Esophagus muscularis mucosa (tissue), 4 donors: ENCODE results near the gene RNF26. TPM values are rescaled to one million over a fixed set of nuclear protein-coding genes. Genes with fewer than 3 reads are reported as not detected.

Experiments
- DNase-seq: peaks from one replicate; pipeline ENCODE4 v3.0.0-alpha.2; 2017; ENCODE audit errors: extremely low spot score
- H3K27ac ChIP-seq, 4 donors: fragments of 200-600 bp; sonication (generic); replicated peaks in 1 of 4; 1 replicate in 3 of 4; 2 replicates in 1 of 4; pipeline ENCODE4 v1.5.1; 2016 to 2019; ENCODE audit warnings: mild to moderate bottlenecking in 1 of 4
- H3K27me3 ChIP-seq, 4 donors: fragments of 200-600 bp; sonication (generic); one replicate each; pipeline versions ENCODE4 v1.5.1 to v1.6.0; 2016 to 2019
- H3K36me3 ChIP-seq, 4 donors: fragments of 200-600 bp; sonication (generic); one replicate each; pipeline ENCODE4 v1.5.1; 2016 to 2019
- H3K4me1 ChIP-seq, 4 donors: fragments of 200-600 bp; sonication (generic); one replicate each; pipeline ENCODE4 v1.5.1; 2016 to 2019
- H3K4me3 ChIP-seq, 4 donors: fragments of 200-600 bp; sonication (generic); 1 replicate in 2 of 4; 2 replicates in 2 of 4; pipeline ENCODE4 v1.5.1; 2016 to 2019; ENCODE audit warnings: mild to moderate bottlenecking in 4 of 4, moderate library complexity in 1 of 4
- H3K9me3 ChIP-seq, 4 donors: fragments of 200-600 bp; sonication (generic); 1 replicate in 3 of 4; 2 replicates in 1 of 4; pipeline ENCODE4 v1.5.1; 2016 to 2019
- EP300 ChIP-seq: sonication (generic); formaldehyde crosslinking; IDR thresholded peaks from one replicate; pipeline ENCODE4 v1.6.1; 2017; ENCODE audit warnings: antibody characterized with exemption
- POLR2A ChIP-seq: fragments of 450-650 bp; IDR thresholded peaks from one replicate; pipeline ENCODE4 v1.6.1; 2017; ENCODE audit warnings: antibody characterized with exemption, moderate library complexity, mild to moderate bottlenecking, low read depth
- POLR2AphosphoS5 ChIP-seq, 2 donors: sonication (generic); formaldehyde crosslinking; IDR thresholded peaks; one replicate each; pipeline ENCODE4 v1.6.1; 2017; ENCODE audit warnings: antibody characterized with exemption in 2 of 2
- WGBS: methylation state at CpG from one replicate; pipeline ENCODE4 v1.1.5; 2018; 5-methylcytosine and 5-hydroxymethylcytosine counted together
- intact Hi-C: fragments of 100-400 bp; cut with DNase I; formaldehyde crosslinking; loops from one replicate; pipeline ENCODE4 v1.15.1; 2023
- total RNA-seq, 4 donors: library from RNA; depleted of rRNA; stranded (reverse); fragments of >200 nt; gene quantifications; one replicate each; pipeline versions ENCODE4 v1.1.0 to v1.2.1, GENCODE V29; 2016
- TF ChIP-seq, protein P1 (sequence below), 3 experiments: fragments of 200-600 bp in 2 of 3; fragments of 450-650 bp in 1 of 3; sonication (generic) in 2 of 3; IDR thresholded peaks; one replicate each; pipeline ENCODE4 v1.5.1; 2017 to 2019; ENCODE audit warnings: antibody characterized with exemption in 3 of 3, mild to moderate bottlenecking in 2 of 3, moderate library complexity in 1 of 3

Gene RNF26
- total RNA-seq, 4 donors from 2014 or later, result 14.2 to 33.2 (median 20.9) TPM

DNA sequence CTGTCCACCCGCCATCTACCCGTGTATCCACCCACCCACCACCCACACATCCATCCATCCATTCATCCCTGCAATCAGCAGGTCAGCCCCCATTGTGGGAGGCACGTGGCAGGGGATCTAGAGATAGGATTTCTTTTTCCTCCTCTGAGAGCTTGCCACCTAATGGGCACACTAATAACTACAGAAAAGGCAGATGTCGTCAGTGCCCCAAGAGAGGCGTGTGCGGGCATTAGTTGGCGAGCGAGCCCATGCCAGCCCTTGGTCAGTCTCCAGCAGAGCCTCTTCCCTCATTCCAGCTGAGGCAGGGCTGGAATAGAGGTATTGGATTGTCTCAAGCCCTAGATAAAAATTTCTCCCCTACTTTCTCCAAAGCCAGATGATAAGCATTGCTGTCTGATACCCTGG is 37.5 kb downstream of the RNF26 start:
- TF ChIP-seq POLR2A (no peak), POLR2AphosphoS5 (IDR thresholded peaks at IDR 0.05) (peak in 1 of 2 donors; percentile 53)
- TF ChIP-seq, protein P1, sequence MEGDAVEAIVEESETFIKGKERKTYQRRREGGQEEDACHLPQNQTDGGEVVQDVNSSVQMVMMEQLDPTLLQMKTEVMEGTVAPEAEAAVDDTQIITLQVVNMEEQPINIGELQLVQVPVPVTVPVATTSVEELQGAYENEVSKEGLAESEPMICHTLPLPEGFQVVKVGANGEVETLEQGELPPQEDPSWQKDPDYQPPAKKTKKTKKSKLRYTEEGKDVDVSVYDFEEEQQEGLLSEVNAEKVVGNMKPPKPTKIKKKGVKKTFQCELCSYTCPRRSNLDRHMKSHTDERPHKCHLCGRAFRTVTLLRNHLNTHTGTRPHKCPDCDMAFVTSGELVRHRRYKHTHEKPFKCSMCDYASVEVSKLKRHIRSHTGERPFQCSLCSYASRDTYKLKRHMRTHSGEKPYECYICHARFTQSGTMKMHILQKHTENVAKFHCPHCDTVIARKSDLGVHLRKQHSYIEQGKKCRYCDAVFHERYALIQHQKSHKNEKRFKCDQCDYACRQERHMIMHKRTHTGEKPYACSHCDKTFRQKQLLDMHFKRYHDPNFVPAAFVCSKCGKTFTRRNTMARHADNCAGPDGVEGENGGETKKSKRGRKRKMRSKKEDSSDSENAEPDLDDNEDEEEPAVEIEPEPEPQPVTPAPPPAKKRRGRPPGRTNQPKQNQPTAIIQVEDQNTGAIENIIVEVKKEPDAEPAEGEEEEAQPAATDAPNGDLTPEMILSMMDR (IDR thresholded peaks at IDR 0.05), result peak; percentile 27 to 50 (median 40)
- H3K9me3 ChIP-seq, result no peaks in the 10 kb centered on the region
- WGBS, result 62% methylated on average over 8 of the region's 8 CpGs
- no peaks in the 10 kb centered on the region for H3K27me3 ChIP-seq
- peaks cover 91 to 100% (median 96%) of the 10 kb centered on the region in 4 donors for H3K4me1 ChIP-seq
- intact Hi-C loops, result no loop called here
- H3K4me3 ChIP-seq, result no peak overlapping the region
- peak overlapping the region; percentile 91 to 95 (median 94) for H3K27ac ChIP-seq
- H3K36me3 ChIP-seq, result peaks cover 0 to 4% (median 0%) of the 10 kb centered on the region in 4 donors
- no peak for DNase-seq

DNA sequence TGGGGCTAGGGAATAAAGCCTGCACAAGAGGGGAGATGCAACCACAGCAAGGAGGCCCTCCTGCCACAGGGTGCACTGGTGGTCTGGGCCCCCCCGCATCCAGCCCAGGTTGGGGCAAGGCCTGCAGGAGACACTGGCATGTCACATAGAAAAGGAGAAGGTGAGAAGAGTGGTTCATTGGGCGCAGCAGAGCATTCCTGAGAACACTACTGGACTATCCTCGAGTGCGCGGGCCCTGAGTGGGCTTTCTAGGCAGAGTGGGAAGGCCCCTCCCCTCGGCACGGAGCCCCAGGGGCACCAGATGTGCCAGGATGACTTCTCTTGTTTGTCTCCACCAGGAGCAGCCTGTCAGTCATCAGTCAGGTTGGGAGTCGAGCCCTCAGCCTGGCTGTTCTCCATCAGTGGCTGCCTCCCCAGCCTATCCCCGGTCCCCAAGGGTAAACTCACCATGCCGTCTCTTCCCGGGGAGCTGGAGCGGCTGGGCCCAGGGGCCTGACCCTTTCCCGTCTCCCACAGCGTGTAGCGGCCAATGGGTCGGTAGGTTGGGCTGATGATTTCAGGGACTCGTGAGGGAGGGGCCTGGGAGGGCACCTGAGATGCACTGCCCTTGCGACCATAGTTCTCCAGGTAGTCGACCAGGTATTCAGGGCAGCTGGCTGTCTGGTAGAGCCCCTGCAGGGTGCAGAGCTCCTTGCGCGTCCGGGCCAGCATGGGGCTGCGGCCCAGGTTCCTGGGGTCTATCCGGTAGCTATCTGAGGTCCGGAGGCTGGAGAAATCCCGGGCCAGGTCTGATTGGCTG is 38.1 kb downstream of the RNF26 start:
- intact Hi-C loops, result no loop called here
- peak overlapping the region; percentile 91 to 95 (median 94) for H3K27ac ChIP-seq
- TF ChIP-seq POLR2AphosphoS5 (IDR thresholded peaks at IDR 0.05) (no peak), POLR2A (no peak), EP300 (no peak)
- TF ChIP-seq, protein P1 (IDR thresholded peaks at IDR 0.05), result no peak
- no peak for DNase-seq
- H3K9me3 ChIP-seq, result no peaks in the 10 kb centered on the region
- WGBS, result 100% methylated on average over 2 of the region's 26 CpGs
- H3K4me1 ChIP-seq, result peaks cover 89 to 100% (median 93%) of the 10 kb centered on the region in 4 donors
- no peaks in the 10 kb centered on the region for H3K27me3 ChIP-seq
- no peak overlapping the region for H3K4me3 ChIP-seq
- H3K36me3 ChIP-seq, result peaks cover 0 to 4% (median 0%) of the 10 kb centered on the region in 4 donors

DNA sequence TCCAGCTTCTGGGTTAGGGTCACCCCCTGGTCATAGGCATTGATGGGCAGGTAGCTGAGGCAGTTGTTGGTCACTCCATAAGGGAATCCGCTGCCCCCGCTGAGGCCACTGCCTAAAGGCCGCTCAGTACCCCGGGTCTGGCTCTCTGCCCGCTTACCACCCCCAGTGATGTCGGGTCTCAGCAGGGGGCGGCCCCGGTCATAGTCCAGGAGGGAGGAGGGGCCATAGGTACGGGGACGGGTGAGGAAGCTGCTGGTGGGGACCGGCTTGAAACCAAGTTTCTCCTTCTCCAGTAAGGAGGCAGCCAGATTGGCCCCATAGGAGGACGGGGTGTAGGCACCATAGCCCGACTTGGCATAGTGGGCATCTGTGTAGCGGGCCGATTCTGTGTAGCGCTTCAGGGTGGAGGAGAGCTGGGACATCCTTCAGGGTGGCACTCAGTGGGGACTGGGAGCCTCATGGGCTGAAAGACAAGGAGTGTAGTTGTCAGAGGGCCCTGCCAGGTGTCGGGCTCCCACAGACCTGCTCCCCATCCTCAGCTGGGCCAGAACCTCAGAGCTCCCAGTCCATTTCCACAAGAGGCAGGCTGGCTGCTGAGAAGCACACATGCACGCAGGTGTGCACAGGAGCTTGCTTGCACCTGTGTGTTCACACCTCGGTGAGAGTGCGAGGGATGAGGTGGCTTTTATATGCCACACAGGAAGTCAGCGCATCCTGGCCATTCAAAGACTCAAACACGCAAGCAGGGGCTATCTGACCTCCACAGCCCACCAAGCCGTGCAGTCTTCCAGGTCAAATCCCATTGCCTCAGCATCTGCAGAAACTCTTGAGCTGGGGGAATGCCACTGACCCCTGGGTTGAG is 39.0 kb downstream of the RNF26 start:
- WGBS, result 78% methylated on average over 15 of the region's 23 CpGs
- H3K4me1 ChIP-seq, result peaks cover 80 to 94% (median 88%) of the 10 kb centered on the region in 4 donors
- peaks cover 0 to 4% (median 0%) of the 10 kb centered on the region in 4 donors for H3K36me3 ChIP-seq
- intact Hi-C loops, result no loop called here
- TF ChIP-seq EP300 (no peak), POLR2A (no peak), POLR2AphosphoS5 (IDR thresholded peaks at IDR 0.05) (no peak)
- TF ChIP-seq, protein P1 (IDR thresholded peaks at IDR 0.05), result no peak
- H3K9me3 ChIP-seq, result no peaks in the 10 kb centered on the region
- no peak overlapping the region for H3K4me3 ChIP-seq
- no peak for DNase-seq
- H3K27me3 ChIP-seq, result no peaks in the 10 kb centered on the region
- H3K27ac ChIP-seq, result peak overlapping the region in 3 of 4 donors; percentile 83 to 93 (median 89)

DNA sequence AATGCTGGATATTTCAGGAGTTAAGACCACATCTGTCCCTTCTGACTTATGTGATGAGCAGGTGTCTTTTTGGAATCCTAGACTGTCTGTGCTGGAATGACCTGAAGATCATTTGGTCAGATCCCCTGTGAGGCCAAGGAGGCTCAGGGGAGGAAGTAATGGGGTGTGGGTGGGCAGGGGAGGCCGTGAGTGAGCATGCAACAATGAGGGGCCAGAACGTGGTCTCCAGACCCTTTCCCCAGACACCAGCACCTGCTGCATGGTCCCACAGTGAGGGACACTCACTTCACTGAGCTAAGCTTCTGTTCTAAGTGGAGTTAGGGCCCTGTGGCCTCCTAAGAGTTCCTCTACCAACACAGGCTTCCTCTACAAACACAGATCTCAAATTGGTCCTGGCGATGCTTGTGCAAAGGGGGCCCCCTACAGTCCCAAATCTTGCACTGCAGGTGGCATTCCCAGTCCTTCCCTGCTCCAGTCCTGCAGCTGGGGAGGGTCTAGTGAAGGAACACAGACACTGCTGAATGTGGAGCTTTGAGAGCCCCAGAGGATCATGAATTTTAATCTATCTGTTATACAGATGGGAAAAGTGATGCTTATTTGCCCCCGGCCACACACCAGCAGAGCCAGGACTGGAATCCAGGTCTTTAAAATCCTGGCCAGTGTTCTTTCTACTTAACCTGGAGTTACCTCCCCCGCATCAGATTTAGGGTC is 39.7 kb downstream of the RNF26 start:
- no peaks in the 10 kb centered on the region for H3K27me3 ChIP-seq
- TF ChIP-seq, protein P1 (IDR thresholded peaks at IDR 0.05), result peak; percentile 93 to 97 (median 96)
- TF ChIP-seq POLR2AphosphoS5 (IDR thresholded peaks at IDR 0.05), result peak; percentile 41 to 59
- no peak for TF ChIP-seq EP300
- intact Hi-C loops, result loop anchor here (1.0 kb wide), 1 partner anchor 18 kb away; no protein-coding TSS in a partner anchor
- no peaks in the 10 kb centered on the region for H3K9me3 ChIP-seq
- H3K36me3 ChIP-seq, result peaks cover 0 to 4% (median 0%) of the 10 kb centered on the region in 4 donors
- peaks cover 73 to 86% (median 82%) of the 10 kb centered on the region in 4 donors for H3K4me1 ChIP-seq
- 48% methylated on average over 5 of the region's 5 CpGs for WGBS
- H3K27ac ChIP-seq, result peak overlapping the region; percentile 83 to 93 (median 88)
- H3K4me3 ChIP-seq, result no peak overlapping the region
- peak; percentile 95 for DNase-seq
